Mesothelial cell of epicardium (in vitro differentiated cells): ENCODE results near the gene QRICH2. TPM values are rescaled to one million over a fixed set of nuclear protein-coding genes. Genes with fewer than 3 reads are reported as not detected.
A peak's percentile ranks its signal among the peaks of the same experiment; 100 is the strongest.

Experiments used
- DNase-seq, 2 experiments: peaks; one replicate each; pipeline ENCODE4 v3.0.0; 2021; ENCODE audit warnings: low spot score in 2 of 2; ENCODE audit not compliant: unreplicated experiment in 2 of 2
- H3K27ac Mint-ChIP-seq: 2 replicates; pipeline ENCODE4 v1.8.0; 2021; ENCODE audit warnings: mixed read lengths
- H3K27me3 Mint-ChIP-seq: 2 replicates; pipeline ENCODE4 v1.8.0; 2021; ENCODE audit warnings: low read depth, mixed read lengths
- H3K36me3 Mint-ChIP-seq: 2 replicates; pipeline ENCODE4 v1.8.0; 2021; ENCODE audit warnings: mixed read lengths
- H3K4me1 Mint-ChIP-seq: 2 replicates; pipeline ENCODE4 v1.8.0; 2021; ENCODE audit warnings: mixed read lengths
- H3K4me3 Mint-ChIP-seq: 2 replicates; pipeline ENCODE4 v1.8.0; 2021; ENCODE audit warnings: mild to moderate bottlenecking, moderate library complexity, mixed read lengths
- H3K9me3 Mint-ChIP-seq: 2 replicates; pipeline ENCODE4 v1.8.0; 2021; ENCODE audit warnings: mixed read lengths
- CTCF ChIP-seq: fragments of 200-600 bp; sonication (generic); IDR thresholded peaks from one replicate; pipeline ENCODE4 v1.5.0; 2021; ENCODE audit warnings: antibody characterized with exemption; ENCODE audit not compliant: unreplicated experiment
- total RNA-seq: library from RNA; stranded (reverse); gene quantifications from 3 replicates; pipeline ENCODE4 v1.2.1, GENCODE V29; 2021

Gene QRICH2
- total RNA-seq, 1 donor from 2014 or later: 7.2 TPM

- Mint-ChIP-seq H3K36me3 (no peaks in the 10 kb centered on the region), H3K27me3 (no peaks in the 10 kb centered on the region), H3K27ac (peak overlapping the region; percentile 75), H3K9me3 (no peaks in the 10 kb centered on the region), H3K4me1 (peaks cover 14% of the 10 kb centered on the region), H3K4me3 (no peak overlapping the region)
- no peak for DNase-seq
- no peak for TF ChIP-seq CTCF
Measured at GRCh38 chr17:76276461-76277299, 31.4 kb downstream of the QRICH2 start.

- Mint-ChIP-seq H3K27ac (no peak overlapping the region), H3K27me3 (no peaks in the 10 kb centered on the region), H3K36me3 (no peaks in the 10 kb centered on the region), H3K4me1 (peaks cover 14% of the 10 kb centered on the region), H3K4me3 (no peak overlapping the region), H3K9me3 (no peaks in the 10 kb centered on the region)
- no peak for DNase-seq
- TF ChIP-seq CTCF: no peak
Measured at GRCh38 chr17:76276069-76276431, 32.0 kb downstream of the QRICH2 start.

DNA sequence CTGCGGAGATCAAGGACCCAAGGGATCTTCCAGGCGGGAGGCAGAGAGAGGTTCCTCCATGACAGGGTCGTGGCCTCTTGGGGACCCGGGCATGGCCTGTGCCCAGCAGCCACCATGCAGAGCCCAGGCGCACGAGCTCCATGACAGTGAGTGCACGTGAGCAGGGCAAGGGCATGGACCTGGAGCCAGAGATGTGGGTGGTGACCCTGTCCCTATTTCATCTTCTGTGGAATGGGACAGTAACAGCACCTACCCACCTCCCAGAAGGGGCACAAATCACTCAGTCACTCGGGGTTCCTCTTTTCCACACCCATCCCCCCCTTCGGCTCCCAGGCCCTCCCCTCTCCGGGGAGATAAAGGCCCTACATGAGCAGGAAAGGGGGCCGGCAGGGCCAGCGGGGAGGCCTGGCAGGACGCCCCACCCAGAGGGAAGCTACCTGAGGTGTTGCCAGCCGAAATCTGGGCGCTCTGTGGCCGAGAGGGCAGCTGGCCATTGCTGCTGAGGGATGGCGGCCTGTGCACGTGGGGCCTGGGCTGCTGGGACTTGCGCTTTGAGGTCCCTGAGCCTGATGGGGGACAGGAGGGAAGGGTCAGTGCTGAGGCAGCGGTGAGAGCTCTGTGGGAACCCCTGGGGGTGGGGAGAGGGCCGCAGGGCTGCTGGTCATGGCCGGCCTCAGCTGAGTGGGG lies 32.6 kb downstream of the QRICH2 start:
- Mint-ChIP-seq H3K9me3 (no peaks in the 10 kb centered on the region), H3K27me3 (no peaks in the 10 kb centered on the region), H3K27ac (no peak overlapping the region), H3K36me3 (no peaks in the 10 kb centered on the region), H3K4me1 (peaks cover 14% of the 10 kb centered on the region), H3K4me3 (no peak overlapping the region)
- DNase-seq: no peak
- TF ChIP-seq CTCF: no peak

DNA sequence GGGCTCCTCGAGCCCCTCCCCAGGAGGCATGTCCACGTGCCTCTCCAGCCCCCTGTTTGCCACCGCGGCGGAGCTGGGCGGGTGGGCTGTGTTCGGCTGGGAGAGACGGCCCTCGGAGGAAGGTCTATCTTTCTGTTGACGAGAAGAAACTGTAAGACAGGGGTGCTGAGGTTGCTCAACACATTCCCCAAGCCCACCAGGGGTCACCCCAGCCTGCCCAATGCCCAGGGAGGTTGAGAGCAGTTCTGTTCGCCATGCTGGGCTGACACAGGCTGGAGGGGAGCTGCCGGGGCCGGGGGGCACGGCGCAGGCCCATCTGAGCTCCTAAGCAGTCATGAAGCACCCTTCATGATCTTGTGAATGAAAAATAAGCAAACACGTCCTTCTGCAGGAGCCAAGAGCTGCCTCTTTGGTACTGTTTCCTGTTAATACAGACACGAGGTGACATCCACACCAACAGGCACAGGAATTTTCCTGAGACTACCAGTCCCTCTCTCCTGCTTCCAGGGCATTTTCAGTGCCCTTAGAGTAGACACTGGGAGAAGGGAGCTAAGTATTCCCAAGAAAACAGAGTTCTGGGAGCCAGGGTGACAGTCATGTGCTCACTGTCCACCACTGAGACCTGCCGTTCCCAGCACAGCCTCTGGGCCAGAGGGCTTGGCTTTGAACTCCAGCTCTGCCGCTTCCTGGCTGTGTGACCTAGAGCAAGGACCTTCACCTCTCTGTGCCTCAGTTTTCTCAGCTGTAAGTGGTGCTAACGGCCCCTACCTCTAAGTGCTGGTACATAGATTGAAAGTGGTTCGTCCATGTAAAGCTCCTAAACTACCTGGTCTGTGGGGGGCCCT lies 33.7 kb downstream of the QRICH2 start:
- Mint-ChIP-seq H3K27ac (no peak overlapping the region), H3K9me3 (no peaks in the 10 kb centered on the region), H3K36me3 (no peaks in the 10 kb centered on the region), H3K27me3 (no peaks in the 10 kb centered on the region), H3K4me1 (peaks cover 14% of the 10 kb centered on the region), H3K4me3 (no peak overlapping the region)
- TF ChIP-seq CTCF: no peak
- no peak for DNase-seq

DNA sequence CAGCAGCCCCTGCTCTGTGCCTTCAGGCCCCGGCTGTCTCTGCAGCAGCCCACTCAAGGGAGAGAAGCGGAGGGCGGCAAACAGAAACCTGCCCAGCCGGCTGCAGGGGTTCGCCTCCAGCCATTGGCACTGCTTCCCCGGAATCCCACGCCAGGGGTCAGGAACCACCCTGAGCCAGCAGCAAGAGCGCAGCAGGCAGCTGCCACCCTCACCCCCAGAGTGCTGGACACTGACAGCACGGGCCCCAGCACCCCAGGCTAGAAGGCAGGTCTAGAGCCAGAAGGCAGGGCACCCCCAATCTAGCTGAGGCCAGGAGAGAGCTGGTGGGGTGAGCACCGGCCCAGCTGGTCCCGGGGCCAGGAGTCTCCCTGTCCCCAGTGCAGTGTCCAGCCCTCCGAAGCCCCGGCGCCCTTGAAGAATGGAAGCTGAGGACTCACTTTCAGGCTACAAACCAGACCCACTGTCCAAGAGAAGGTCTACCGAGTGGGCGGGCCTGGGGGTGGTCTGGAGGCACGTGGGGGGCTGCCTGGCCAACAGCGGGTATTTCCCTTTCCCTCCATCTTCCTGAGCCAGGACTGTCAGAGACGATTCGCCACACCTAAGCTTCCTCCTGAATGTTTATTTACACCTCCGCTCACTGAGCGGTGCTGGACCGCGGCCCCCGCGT lies 34.5 kb downstream of the QRICH2 start:
- no peaks in the 10 kb centered on the region for H3K9me3 Mint-ChIP-seq
- no peaks in the 10 kb centered on the region for H3K27me3 Mint-ChIP-seq

More for the DNA sequence above, 34.5 kb downstream of the QRICH2 start:
- H3K4me1 Mint-ChIP-seq: peaks cover 14% of the 10 kb centered on the region
- no peak for DNase-seq
- no peak overlapping the region for H3K4me3 Mint-ChIP-seq
- no peaks in the 10 kb centered on the region for H3K36me3 Mint-ChIP-seq
- no peak overlapping the region for H3K27ac Mint-ChIP-seq
- no peak for TF ChIP-seq CTCF
